Measurements from ENCODE around the gene KCNQ1. TPM values are rescaled to one million over a fixed set of nuclear protein-coding genes. Genes with fewer than 3 reads are reported as not detected.
A peak's percentile ranks its signal among the peaks of the same experiment; 100 is the strongest.

KCNQ1 gene
- polyA plus RNA-seq, 2 donors = 0.31 to 0.52 TPM

DNA sequence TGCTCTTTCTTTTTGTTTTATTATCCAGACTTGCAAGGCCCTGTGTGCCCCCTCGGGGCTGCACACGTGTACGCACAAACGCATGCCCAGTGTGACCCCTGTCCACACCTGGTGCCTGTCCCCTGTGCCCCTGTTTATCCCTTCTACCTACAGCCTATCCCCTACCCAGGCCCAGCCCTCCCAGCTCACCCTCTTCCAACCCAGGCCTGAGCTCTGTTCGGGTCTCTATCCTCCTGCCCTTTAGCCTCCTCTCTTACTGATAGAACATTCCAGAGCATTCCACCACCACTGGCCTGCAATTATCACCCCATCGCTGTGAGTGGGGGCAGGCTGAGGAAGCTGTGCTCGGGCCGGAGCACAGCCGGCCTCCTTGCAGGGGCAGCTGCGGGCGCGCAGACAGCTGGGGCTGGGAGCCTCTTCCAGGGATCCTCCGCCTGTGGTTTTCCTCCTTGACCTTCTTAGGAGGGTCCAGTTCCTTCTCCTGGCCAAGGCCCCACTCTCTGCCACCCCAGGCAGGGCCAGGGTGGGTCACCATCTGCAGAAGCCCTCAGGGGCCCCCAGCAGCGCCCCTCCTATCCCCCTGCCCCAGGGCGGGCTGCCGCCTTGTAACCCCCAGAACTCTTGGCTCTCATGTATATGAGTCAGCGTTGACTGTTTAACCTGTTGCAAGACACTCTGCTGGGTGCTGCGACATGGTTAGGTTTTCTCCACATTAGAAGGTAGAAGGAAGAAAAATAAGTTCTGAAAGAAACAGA lies 296.7 kb downstream of the KCNQ1 start:
- peak overlapping the region in 1 of 2 donors; percentile 37 for H3K27ac ChIP-seq (ENCODE audit: low read depth in 2 of 2, low read length in 1 of 2)
- 45 to 66% methylated on average over 18 of the region's 18 CpGs for WGBS, 2 donors
- no peaks in the 10 kb centered on the region for H3K9me3 ChIP-seq (ENCODE audit: control insufficient read depth in 2 of 2, insufficient read depth in 1 of 2, low read depth in 1 of 2, low read length in 1 of 2)
- H3K4me1 ChIP-seq (ENCODE audit: control insufficient read depth in 2 of 2, insufficient read depth in 2 of 2, low read length in 1 of 2) = peaks cover 0 to 2% of the 10 kb centered on the region in 2 donors
- no peaks in the 10 kb centered on the region for H3K36me3 ChIP-seq (ENCODE audit: control insufficient read depth in 2 of 2, insufficient read depth in 2 of 2, low read length in 1 of 2)
- H3K27me3 ChIP-seq (ENCODE audit: control insufficient read depth in 1 of 2, insufficient read depth in 2 of 2, low read length in 2 of 2) = no peaks in the 10 kb centered on the region
- no peak overlapping the region for H3K4me3 ChIP-seq (ENCODE audit: low read depth in 1 of 2, low read length in 2 of 2)

DNA sequence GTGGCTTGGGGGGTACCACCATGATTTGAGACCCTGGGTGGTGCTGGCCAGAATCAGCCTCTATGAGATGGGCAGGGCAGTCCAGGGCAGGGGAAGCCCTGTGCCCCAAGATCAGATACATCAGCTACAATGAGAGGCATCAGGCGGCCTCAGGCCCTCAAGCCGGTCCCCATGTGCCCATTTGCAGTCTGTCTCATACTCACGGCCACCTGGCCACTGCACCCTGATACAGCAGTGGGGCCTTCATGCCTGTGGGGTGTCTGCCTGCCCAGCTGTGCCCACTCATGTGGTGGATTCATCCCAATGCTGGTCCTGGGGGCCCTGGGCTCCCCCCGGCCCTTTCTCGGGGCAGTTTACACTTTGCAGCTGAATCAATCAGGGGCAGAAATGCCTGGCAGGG lies 297.4 kb downstream of the KCNQ1 start:
- Histone ChIP-seq H3K4me3 (ENCODE audit: low read depth in 1 of 2, low read length in 2 of 2) (no peak overlapping the region), H3K4me1 (ENCODE audit: control insufficient read depth in 2 of 2, insufficient read depth in 2 of 2, low read length in 1 of 2) (peaks cover 0 to 2% of the 10 kb centered on the region in 2 donors), H3K36me3 (ENCODE audit: control insufficient read depth in 2 of 2, insufficient read depth in 2 of 2, low read length in 1 of 2) (no peaks in the 10 kb centered on the region), H3K27me3 (ENCODE audit: control insufficient read depth in 1 of 2, insufficient read depth in 2 of 2, low read length in 2 of 2) (no peaks in the 10 kb centered on the region), H3K27ac (ENCODE audit: low read depth in 2 of 2, low read length in 1 of 2) (no peak overlapping the region), H3K9me3 (ENCODE audit: control insufficient read depth in 2 of 2, insufficient read depth in 1 of 2, low read depth in 1 of 2, low read length in 1 of 2) (no peaks in the 10 kb centered on the region)
- 89 to 92% methylated on average over 5 of the region's 5 CpGs for WGBS, 2 donors

DNA sequence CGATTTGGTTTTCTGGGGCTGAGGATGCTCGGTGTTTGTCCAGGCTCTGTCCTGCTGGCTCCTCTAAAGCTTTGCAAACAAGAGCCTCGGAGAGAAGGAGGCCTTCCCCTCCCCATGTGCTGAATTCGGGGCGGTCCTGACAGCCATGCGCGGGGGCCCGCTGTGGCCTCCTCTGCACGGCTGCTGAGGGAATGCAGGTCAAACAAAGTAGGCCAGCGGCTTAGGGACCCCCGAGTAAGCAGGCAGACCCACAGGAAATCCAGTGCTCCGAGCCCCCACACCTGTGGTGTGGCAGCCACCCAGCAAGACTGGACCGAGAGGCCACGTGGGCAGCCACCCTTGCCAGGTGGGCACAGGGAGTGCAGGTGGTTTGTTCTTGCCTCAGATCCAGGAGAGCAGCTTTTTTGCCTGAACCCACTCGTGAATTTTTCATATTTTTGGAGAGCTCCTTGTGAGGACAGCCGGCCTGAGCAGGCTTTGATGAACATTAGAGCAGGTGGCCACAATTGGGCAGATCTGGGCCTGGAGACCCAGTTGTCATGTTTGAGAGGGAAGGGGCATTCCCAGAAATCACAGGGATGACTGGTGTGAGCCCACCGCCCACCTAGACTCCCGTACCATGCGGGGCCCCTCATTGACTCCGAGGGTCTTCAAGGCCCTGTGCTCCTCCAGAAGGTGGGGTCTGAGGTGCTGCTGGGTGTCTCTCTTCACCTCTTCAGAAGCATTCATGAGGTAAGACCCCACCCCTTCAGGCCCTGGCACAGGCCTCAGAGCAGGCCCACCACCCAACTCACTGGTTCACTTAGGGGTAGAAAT lies 298.0 kb downstream of the KCNQ1 start:
- Histone ChIP-seq H3K27ac (ENCODE audit: low read depth in 2 of 2, low read length in 1 of 2) (no peak overlapping the region), H3K36me3 (ENCODE audit: control insufficient read depth in 2 of 2, insufficient read depth in 2 of 2, low read length in 1 of 2) (no peaks in the 10 kb centered on the region), H3K27me3 (ENCODE audit: control insufficient read depth in 1 of 2, insufficient read depth in 2 of 2, low read length in 2 of 2) (no peaks in the 10 kb centered on the region), H3K4me3 (ENCODE audit: low read depth in 1 of 2, low read length in 2 of 2) (no peak overlapping the region), H3K4me1 (ENCODE audit: control insufficient read depth in 2 of 2, insufficient read depth in 2 of 2, low read length in 1 of 2) (peaks cover 0 to 2% of the 10 kb centered on the region in 2 donors), H3K9me3 (ENCODE audit: control insufficient read depth in 2 of 2, insufficient read depth in 1 of 2, low read depth in 1 of 2, low read length in 1 of 2) (no peaks in the 10 kb centered on the region)
- WGBS, 2 donors = 88 to 89% methylated on average over 20 of the region's 20 CpGs

DNA sequence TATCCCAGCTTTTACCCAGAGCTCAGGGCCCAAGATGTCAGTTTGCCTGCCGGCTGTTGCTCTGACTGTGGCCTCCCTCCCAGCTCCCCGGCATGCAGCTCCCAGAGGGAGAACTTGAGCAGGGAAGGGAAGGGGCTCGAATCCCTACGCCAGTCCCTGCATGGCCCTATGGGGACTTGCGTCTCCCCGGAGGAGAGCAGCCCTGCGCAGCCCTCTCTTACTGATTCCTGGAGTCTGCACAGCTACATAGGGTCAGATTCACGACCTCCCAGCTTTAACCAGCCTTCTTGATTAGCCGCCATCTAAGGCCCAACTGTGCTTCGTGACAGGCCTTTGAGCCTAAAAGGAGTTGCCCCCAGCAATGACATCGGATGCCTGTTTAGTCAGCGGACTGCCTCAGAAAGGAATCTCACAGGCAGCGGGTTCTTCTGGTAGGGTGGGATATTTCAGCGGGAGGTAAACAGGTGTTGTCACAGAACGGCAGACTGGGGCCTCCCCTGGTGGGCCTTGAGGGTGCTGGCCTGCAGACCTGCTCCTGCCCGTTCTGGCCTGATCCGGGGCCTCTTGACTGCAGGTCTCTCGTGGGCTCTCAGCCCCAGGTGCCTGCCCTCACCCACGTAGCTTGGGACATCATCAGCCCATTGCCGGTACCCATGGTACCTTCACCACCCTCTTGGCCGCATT lies 298.8 kb downstream of the KCNQ1 start:
- WGBS, 2 donors = 91 to 94% methylated on average over 21 of the region's 21 CpGs
- Histone ChIP-seq H3K36me3 (ENCODE audit: control insufficient read depth in 2 of 2, insufficient read depth in 2 of 2, low read length in 1 of 2) (no peaks in the 10 kb centered on the region), H3K9me3 (ENCODE audit: control insufficient read depth in 2 of 2, insufficient read depth in 1 of 2, low read depth in 1 of 2, low read length in 1 of 2) (no peaks in the 10 kb centered on the region), H3K4me3 (ENCODE audit: low read depth in 1 of 2, low read length in 2 of 2) (no peak overlapping the region), H3K4me1 (ENCODE audit: control insufficient read depth in 2 of 2, insufficient read depth in 2 of 2, low read length in 1 of 2) (peaks cover 0 to 2% of the 10 kb centered on the region in 2 donors), H3K27me3 (ENCODE audit: control insufficient read depth in 1 of 2, insufficient read depth in 2 of 2, low read length in 2 of 2) (no peaks in the 10 kb centered on the region), H3K27ac (ENCODE audit: low read depth in 2 of 2, low read length in 1 of 2) (no peak overlapping the region)

DNA sequence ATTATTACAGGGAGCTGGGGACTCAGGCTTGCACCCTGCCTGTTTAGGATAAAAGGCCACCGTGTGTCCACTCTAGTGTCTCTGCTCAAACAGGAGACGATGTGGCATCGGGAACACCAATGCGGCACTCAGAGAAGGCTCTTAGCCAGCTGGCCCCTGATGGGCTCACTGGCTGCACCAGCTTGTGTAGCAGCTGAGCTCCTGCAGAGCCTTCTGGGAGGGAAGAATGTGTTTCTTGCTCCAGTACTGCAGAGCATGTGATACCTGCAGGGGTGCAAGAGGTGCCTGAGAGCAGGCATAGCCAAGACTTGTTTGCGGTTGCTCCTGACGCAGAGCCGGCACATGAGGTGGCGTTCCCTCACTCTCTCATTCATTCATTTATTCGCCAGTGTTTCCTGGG lies 299.4 kb downstream of the KCNQ1 start:
- Histone ChIP-seq H3K27ac (ENCODE audit: low read depth in 2 of 2, low read length in 1 of 2) (no peak overlapping the region), H3K9me3 (ENCODE audit: control insufficient read depth in 2 of 2, insufficient read depth in 1 of 2, low read depth in 1 of 2, low read length in 1 of 2) (no peaks in the 10 kb centered on the region), H3K36me3 (ENCODE audit: control insufficient read depth in 2 of 2, insufficient read depth in 2 of 2, low read length in 1 of 2) (no peaks in the 10 kb centered on the region), H3K27me3 (ENCODE audit: control insufficient read depth in 1 of 2, insufficient read depth in 2 of 2, low read length in 2 of 2) (no peaks in the 10 kb centered on the region), H3K4me3 (ENCODE audit: low read depth in 1 of 2, low read length in 2 of 2) (no peak overlapping the region), H3K4me1 (ENCODE audit: control insufficient read depth in 2 of 2, insufficient read depth in 2 of 2, low read length in 1 of 2) (peaks cover 0 to 2% of the 10 kb centered on the region in 2 donors)
- 79 to 89% methylated on average over 9 of the region's 9 CpGs for WGBS, 2 donors

DNA sequence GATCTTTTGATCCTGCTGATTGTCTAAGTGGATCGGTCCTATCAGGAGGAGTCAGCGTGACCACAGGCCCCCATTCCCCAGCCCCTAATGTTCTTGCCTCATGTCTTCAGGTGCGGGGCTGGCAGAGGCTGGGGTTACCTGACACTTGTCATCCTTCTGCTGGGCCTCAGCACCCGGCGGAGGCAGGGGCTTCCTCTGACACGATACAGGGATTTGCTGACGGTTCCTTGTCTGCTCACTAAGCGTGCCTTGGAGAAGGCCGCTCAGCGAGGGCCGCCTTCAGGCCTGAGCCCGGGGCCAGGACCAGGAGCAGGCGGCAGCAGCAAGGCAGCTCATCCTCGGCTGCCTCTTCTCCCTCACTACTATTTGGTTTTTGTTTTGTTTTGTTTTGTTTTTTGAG lies 300.7 kb downstream of the KCNQ1 start:
- Histone ChIP-seq H3K4me1 (ENCODE audit: control insufficient read depth in 2 of 2, insufficient read depth in 2 of 2, low read length in 1 of 2) (peaks cover 0 to 2% of the 10 kb centered on the region in 2 donors), H3K4me3 (ENCODE audit: low read depth in 1 of 2, low read length in 2 of 2) (no peak overlapping the region), H3K27ac (ENCODE audit: low read depth in 2 of 2, low read length in 1 of 2) (no peak overlapping the region), H3K9me3 (ENCODE audit: control insufficient read depth in 2 of 2, insufficient read depth in 1 of 2, low read depth in 1 of 2, low read length in 1 of 2) (no peaks in the 10 kb centered on the region), H3K36me3 (ENCODE audit: control insufficient read depth in 2 of 2, insufficient read depth in 2 of 2, low read length in 1 of 2) (no peaks in the 10 kb centered on the region), H3K27me3 (ENCODE audit: control insufficient read depth in 1 of 2, insufficient read depth in 2 of 2, low read length in 2 of 2) (no peaks in the 10 kb centered on the region)
- 93 to 96% methylated on average over 14 of the region's 14 CpGs for WGBS, 2 donors

DNA sequence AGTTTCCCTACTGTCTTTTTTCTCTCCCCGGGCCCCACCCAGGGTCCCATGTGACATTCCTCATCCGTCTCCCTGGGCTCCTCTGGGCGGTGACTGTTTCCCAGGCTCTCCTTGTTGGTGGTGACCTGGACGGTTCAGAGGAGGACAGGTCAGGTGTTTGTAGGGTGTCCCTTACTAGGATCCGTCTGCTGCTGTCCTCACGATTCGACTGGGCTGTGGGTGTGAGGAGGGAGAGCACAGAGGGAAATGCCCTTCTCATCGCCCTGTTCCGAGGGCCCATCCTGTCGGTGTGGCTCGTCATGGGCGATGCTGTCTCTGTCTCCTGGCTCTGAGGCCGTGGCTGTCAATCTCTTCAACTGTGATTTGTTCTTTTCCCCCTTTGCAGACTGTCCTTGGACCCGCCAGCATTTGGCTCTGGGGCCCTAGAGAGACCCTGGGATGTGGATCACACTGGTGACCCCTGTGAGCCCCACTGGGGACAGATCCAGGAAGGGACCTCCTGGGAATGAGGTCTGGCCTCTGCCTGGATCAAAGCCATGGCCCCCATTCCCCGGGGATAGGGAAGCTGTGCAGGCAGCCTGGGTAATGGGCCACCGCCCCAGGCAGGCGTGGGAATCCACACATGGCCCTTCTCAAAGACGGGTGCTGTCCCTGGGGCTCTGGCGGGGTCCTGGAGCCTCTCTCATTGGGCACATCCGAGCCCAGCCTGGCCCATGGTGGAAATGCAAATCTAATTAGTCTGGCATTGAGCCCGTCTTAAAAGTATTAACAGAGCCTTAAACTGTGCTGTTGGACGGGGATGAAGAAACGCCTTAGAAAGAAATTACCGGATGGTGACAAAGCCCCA lies 301.8 kb downstream of the KCNQ1 start:
- WGBS, 2 donors = 82 to 86% methylated on average over 24 of the region's 24 CpGs
- no peak overlapping the region for H3K4me3 ChIP-seq (ENCODE audit: low read depth in 1 of 2, low read length in 2 of 2)
- H3K27me3 ChIP-seq (ENCODE audit: control insufficient read depth in 1 of 2, insufficient read depth in 2 of 2, low read length in 2 of 2) = no peaks in the 10 kb centered on the region
- H3K4me1 ChIP-seq (ENCODE audit: control insufficient read depth in 2 of 2, insufficient read depth in 2 of 2, low read length in 1 of 2) = peaks cover 0 to 2% of the 10 kb centered on the region in 2 donors
- H3K27ac ChIP-seq (ENCODE audit: low read depth in 2 of 2, low read length in 1 of 2) = no peak overlapping the region
- no peaks in the 10 kb centered on the region for H3K36me3 ChIP-seq (ENCODE audit: control insufficient read depth in 2 of 2, insufficient read depth in 2 of 2, low read length in 1 of 2)
- no peaks in the 10 kb centered on the region for H3K9me3 ChIP-seq (ENCODE audit: control insufficient read depth in 2 of 2, insufficient read depth in 1 of 2, low read depth in 1 of 2, low read length in 1 of 2)

DNA sequence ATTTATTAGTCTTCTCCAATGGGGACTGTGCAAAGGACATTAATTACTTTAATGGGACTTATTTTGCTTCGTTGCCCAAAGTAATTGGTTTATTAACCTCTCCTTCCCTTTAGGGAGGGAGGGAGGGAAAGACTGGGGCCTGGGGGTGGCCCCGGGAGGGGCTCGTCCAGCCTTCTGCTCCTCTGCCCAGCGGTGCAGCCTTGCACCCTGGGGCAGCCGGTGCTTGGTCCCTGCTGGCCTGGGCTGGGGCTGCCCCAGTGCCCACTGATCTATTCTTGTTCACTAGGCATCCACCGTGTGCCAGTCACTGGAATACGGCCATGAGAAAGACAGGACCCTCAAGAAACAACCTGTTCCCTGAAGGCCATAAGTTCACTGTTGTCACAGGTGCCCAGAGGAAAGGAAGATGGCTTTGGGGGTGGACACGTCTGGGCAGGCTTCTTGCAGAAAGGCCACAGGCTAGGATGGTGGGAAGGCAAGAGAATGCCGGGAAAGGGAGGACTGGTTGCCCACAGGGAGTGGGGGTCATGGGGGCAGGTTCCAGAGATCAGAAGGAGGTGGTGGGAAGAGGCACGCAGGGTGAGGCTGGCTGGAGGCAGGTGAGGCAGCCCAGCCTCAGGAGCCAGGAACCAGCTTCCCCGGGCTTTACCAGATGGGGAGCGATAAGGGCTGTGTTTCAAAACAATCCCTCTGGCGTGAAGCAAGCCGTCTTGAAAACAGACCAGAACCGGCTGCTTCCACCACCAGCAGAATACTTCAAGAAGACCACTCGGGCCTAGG lies 302.6 kb downstream of the KCNQ1 start:
- H3K27ac ChIP-seq (ENCODE audit: low read depth in 2 of 2, low read length in 1 of 2) = no peak overlapping the region
- no peaks in the 10 kb centered on the region for H3K4me1 ChIP-seq (ENCODE audit: control insufficient read depth in 2 of 2, insufficient read depth in 2 of 2, low read length in 1 of 2)
- H3K27me3 ChIP-seq (ENCODE audit: control insufficient read depth in 1 of 2, insufficient read depth in 2 of 2, low read length in 2 of 2) = no peaks in the 10 kb centered on the region
- no peak overlapping the region for H3K4me3 ChIP-seq (ENCODE audit: low read depth in 1 of 2, low read length in 2 of 2)
- no peaks in the 10 kb centered on the region for H3K9me3 ChIP-seq (ENCODE audit: control insufficient read depth in 2 of 2, insufficient read depth in 1 of 2, low read depth in 1 of 2, low read length in 1 of 2)
- 74 to 88% methylated on average over 16 of the region's 16 CpGs for WGBS, 2 donors
- H3K36me3 ChIP-seq (ENCODE audit: control insufficient read depth in 2 of 2, insufficient read depth in 2 of 2, low read length in 1 of 2) = no peaks in the 10 kb centered on the region

Measured in esophagus (tissue), 2 donors.